ENCODE data around the gene METTL6.
A peak's percentile ranks its signal among the peaks of the same experiment; 100 is the strongest.
"Not testable (repeated sequence)": the region's sequence is repeated elsewhere in the genome, so short reads cannot be mapped to it uniquely, and the experiment has no call there.

The METTL6 gene
- 8.1 to 28.0 (median 23.1) reads per million in 9 experiments for total RNA-seq

GRCh38 chr3:15427182-15427880 lies at the start of gene METTL6, which contains the start of gene EAF1:
Gene METTL6, minus strand, starts transcription at chr3:15427544. Its CDS starts 1,033 bp downstream, at chr3:15426511.
Gene EAF1, plus strand, starts transcription at chr3:15427598. Its CDS starts 182 bp downstream, at chr3:15427780.
- Mint-ChIP-seq H3K36me3 (ENCODE audit: insufficient read depth) (peaks cover 55% of the 10 kb centered on the region), H3K9me3 (no peaks in the 10 kb centered on the region), H3K4me1 (ENCODE audit: low read depth in 2 of 2) (peaks cover 44 to 66% of the 10 kb centered on the region in 2 donors), H3K27ac (peak within 1 kb of the TSS; percentile 99), H3K27me3 (no peaks in the 10 kb centered on the region), H3K4me3 (peak within 1 kb of the TSS; percentile 87 to 95)
- DNase-seq (peak; percentile 74 to 77 (median 76)), ATAC-seq (replicated peaks) (peak; percentile 88)

GRCh38 chr3:15476378-15476777 lies 49.0 kb upstream of the METTL6 start:
- ATAC-seq (replicated peaks) (no peak), DNase-seq (no peak)
- Mint-ChIP-seq H3K4me1 (ENCODE audit: low read depth in 2 of 2) (peaks cover 7% of the 10 kb centered on the region in 2 donors), H3K4me3 (no peak overlapping the region), H3K27me3 (no peaks in the 10 kb centered on the region), H3K27ac (peak overlapping the region; percentile 14 to 44), H3K36me3 (ENCODE audit: insufficient read depth) (peaks cover 4% of the 10 kb centered on the region), H3K9me3 (no peaks in the 10 kb centered on the region)

GRCh38 chr3:15475161-15475560 lies 47.8 kb upstream of the METTL6 start:
- no peak overlapping the region for H3K4me3 Mint-ChIP-seq
- no peaks in the 10 kb centered on the region for H3K9me3 Mint-ChIP-seq
- ATAC-seq (replicated peaks), result no peak
- H3K4me1 Mint-ChIP-seq (ENCODE audit: low read depth in 2 of 2), result peaks cover 11 to 12% of the 10 kb centered on the region in 2 donors
- H3K27ac Mint-ChIP-seq, result no peak overlapping the region
- H3K36me3 Mint-ChIP-seq (ENCODE audit: insufficient read depth), result peaks cover 4% of the 10 kb centered on the region
- H3K27me3 Mint-ChIP-seq, result no peaks in the 10 kb centered on the region
- no peak for DNase-seq

GRCh38 chr3:15471861-15472260 lies 44.5 kb upstream of the METTL6 start:
- H3K4me1 Mint-ChIP-seq (ENCODE audit: low read depth in 2 of 2), result peaks cover 20 to 22% of the 10 kb centered on the region in 2 donors
- H3K4me3 Mint-ChIP-seq, result no peak overlapping the region
- H3K9me3 Mint-ChIP-seq, result no peaks in the 10 kb centered on the region
- H3K36me3 Mint-ChIP-seq (ENCODE audit: insufficient read depth), result peaks cover 2% of the 10 kb centered on the region
- DNase-seq, result no peak
- ATAC-seq (replicated peaks), result no peak
- H3K27me3 Mint-ChIP-seq, result no peaks in the 10 kb centered on the region
- peak overlapping the region in 1 of 2 donors; percentile 15 for H3K27ac Mint-ChIP-seq

- H3K4me1 Mint-ChIP-seq (ENCODE audit: low read depth in 2 of 2), result peaks cover 20 to 29% of the 10 kb centered on the region in 2 donors
- H3K27me3 Mint-ChIP-seq, result no peaks in the 10 kb centered on the region
- H3K4me3 Mint-ChIP-seq, result no peak overlapping the region
- peaks cover 2% of the 10 kb centered on the region for H3K36me3 Mint-ChIP-seq (ENCODE audit: insufficient read depth)
- H3K27ac Mint-ChIP-seq, result peak overlapping the region in 1 of 2 donors; percentile 82
- DNase-seq (no peak), ATAC-seq (replicated peaks) (no peak)
- H3K9me3 Mint-ChIP-seq, result no peaks in the 10 kb centered on the region
Observed at GRCh38 chr3:15470849-15471248, 43.5 kb upstream of the METTL6 start.

- no peaks in the 10 kb centered on the region for H3K27me3 Mint-ChIP-seq
- no peak for DNase-seq
- ATAC-seq (replicated peaks), result no peak
- no peak overlapping the region for H3K4me3 Mint-ChIP-seq
- H3K27ac Mint-ChIP-seq, result peak overlapping the region; percentile 78 to 82
- H3K36me3 Mint-ChIP-seq (ENCODE audit: insufficient read depth), result peaks cover 6% of the 10 kb centered on the region
- no peaks in the 10 kb centered on the region for H3K9me3 Mint-ChIP-seq
- peaks cover 20 to 29% of the 10 kb centered on the region in 2 donors for H3K4me1 Mint-ChIP-seq (ENCODE audit: low read depth in 2 of 2)
Observed at GRCh38 chr3:15470261-15470660, 42.9 kb upstream of the METTL6 start.

GRCh38 chr3:15467227-15468181 lies 40.2 kb upstream of the METTL6 start:
- DNase-seq (peak in 1 of 3 experiments; percentile 4), ATAC-seq (replicated peaks) (peak; percentile 88)
- Mint-ChIP-seq H3K4me3 (peak overlapping the region; percentile 67 to 68), H3K27ac (peak overlapping the region; percentile 46 to 78), H3K9me3 (no peaks in the 10 kb centered on the region), H3K4me1 (ENCODE audit: low read depth in 2 of 2) (peaks cover 27 to 38% of the 10 kb centered on the region in 2 donors), H3K36me3 (ENCODE audit: insufficient read depth) (peaks cover 21% of the 10 kb centered on the region), H3K27me3 (no peaks in the 10 kb centered on the region)

- Mint-ChIP-seq H3K27ac (peak overlapping the region; percentile 46 to 78), H3K4me3 (no peak overlapping the region), H3K27me3 (no peaks in the 10 kb centered on the region), H3K36me3 (ENCODE audit: insufficient read depth) (peaks cover 25% of the 10 kb centered on the region), H3K9me3 (no peaks in the 10 kb centered on the region), H3K4me1 (ENCODE audit: low read depth in 2 of 2) (peaks cover 39 to 47% of the 10 kb centered on the region in 2 donors)
- ATAC-seq (replicated peaks) (no peak), DNase-seq (no peak)
Observed at GRCh38 chr3:15465876-15466585, 38.7 kb upstream of the METTL6 start.

GRCh38 chr3:15462451-15462850 lies 35.1 kb upstream of the METTL6 start:
- no peaks in the 10 kb centered on the region for H3K27me3 Mint-ChIP-seq
- ATAC-seq (replicated peaks) (no peak), DNase-seq (no peak)
- H3K9me3 Mint-ChIP-seq, result no peaks in the 10 kb centered on the region
- peak overlapping the region; percentile 32 to 75 for H3K27ac Mint-ChIP-seq
- H3K36me3 Mint-ChIP-seq (ENCODE audit: insufficient read depth), result peaks cover 22% of the 10 kb centered on the region
- H3K4me1 Mint-ChIP-seq (ENCODE audit: low read depth in 2 of 2), result peaks cover 47 to 50% of the 10 kb centered on the region in 2 donors
- peak overlapping the region; percentile 9 to 20 for H3K4me3 Mint-ChIP-seq

- no peaks in the 10 kb centered on the region for H3K27me3 Mint-ChIP-seq
- H3K27ac Mint-ChIP-seq, result peak overlapping the region; percentile 92 to 94
- DNase-seq (peak; percentile 4 to 18 (median 8)), ATAC-seq (replicated peaks) (peak; percentile 90)
- H3K4me3 Mint-ChIP-seq, result peak overlapping the region; percentile 78 to 79
- peaks cover 37% of the 10 kb centered on the region in 2 donors for H3K4me1 Mint-ChIP-seq (ENCODE audit: low read depth in 2 of 2)
- H3K9me3 Mint-ChIP-seq, result no peaks in the 10 kb centered on the region
- H3K36me3 Mint-ChIP-seq (ENCODE audit: insufficient read depth), result peaks cover 22% of the 10 kb centered on the region
Observed at GRCh38 chr3:15460891-15461531, 33.7 kb upstream of the METTL6 start.

- peaks cover 10% of the 10 kb centered on the region for H3K36me3 Mint-ChIP-seq (ENCODE audit: insufficient read depth)
- H3K27me3 Mint-ChIP-seq, result no peaks in the 10 kb centered on the region
- ATAC-seq (replicated peaks), result no peak
- peak overlapping the region in 1 of 2 donors; percentile 62 for H3K27ac Mint-ChIP-seq
- no peak overlapping the region for H3K4me3 Mint-ChIP-seq
- H3K9me3 Mint-ChIP-seq, result no peaks in the 10 kb centered on the region
- H3K4me1 Mint-ChIP-seq (ENCODE audit: low read depth in 2 of 2), result peaks cover 33 to 37% of the 10 kb centered on the region in 2 donors
- DNase-seq, result no peak
Observed at GRCh38 chr3:15458212-15458780, 31.0 kb upstream of the METTL6 start.

GRCh38 chr3:15456915-15457314 lies 29.6 kb upstream of the METTL6 start:
- DNase-seq; H3K9me3 Mint-ChIP-seq; H3K4me3 Mint-ChIP-seq; ATAC-seq (replicated peaks); H3K27me3 Mint-ChIP-seq; H3K36me3 Mint-ChIP-seq (ENCODE audit: insufficient read depth): not testable (repeated sequence)
- Mint-ChIP-seq H3K27ac (peak overlapping the region in 1 of 2 donors; percentile 16), H3K4me1 (ENCODE audit: low read depth in 2 of 2) (peaks cover 25 to 28% of the 10 kb centered on the region in 2 donors)

All from effector memory CD8-positive, alpha-beta T cell (primary cell).